T1000 (cell line): Measurements from ENCODE around the gene HIC2.
"Not testable (repeated sequence)": the region's sequence is repeated elsewhere in the genome, so short reads cannot be mapped to it uniquely, and the experiment has no call there.

ENCODE experiments used
- DNase-seq: peaks from one replicate; lab custom pipeline; 2025; ENCODE audit warnings: mixed read lengths; lab: John Stamatoyannopoulos, UW

HIC2 gene

GRCh38 chr22:21435998-21436810, 19.0 kb downstream of the HIC2 start:
- not testable (repeated sequence) for DNase-seq

GRCh38 chr22:21438013-21438412, 20.8 kb downstream of the HIC2 start:
- DNase-seq, result not testable (repeated sequence)

- not testable (repeated sequence) for DNase-seq
Measured at GRCh38 chr22:21440018-21440636, 23.0 kb downstream of the HIC2 start.

GRCh38 chr22:21440676-21441075, 23.5 kb downstream of the HIC2 start:
- not testable (repeated sequence) for DNase-seq

- not testable (repeated sequence) for DNase-seq
Measured at GRCh38 chr22:21441170-21441569, 24.0 kb downstream of the HIC2 start.

- DNase-seq, result not testable (repeated sequence)
Measured at GRCh38 chr22:21442123-21442522, 25.0 kb downstream of the HIC2 start.

- not testable (repeated sequence) for DNase-seq
Measured at GRCh38 chr22:21442646-21443045, 25.5 kb downstream of the HIC2 start.

GRCh38 chr22:21443057-21443734, 26.0 kb downstream of the HIC2 start:
- no peak for DNase-seq

GRCh38 chr22:21443735-21444421, 26.7 kb downstream of the HIC2 start:
- DNase-seq, result no peak

GRCh38 chr22:21444701-21445436, 27.7 kb downstream of the HIC2 start:
- DNase-seq, result no peak

- DNase-seq, result no peak
Measured at GRCh38 chr22:21445437-21446127, 28.4 kb downstream of the HIC2 start.

- no peak for DNase-seq
Measured at GRCh38 chr22:21446128-21446826, 29.1 kb downstream of the HIC2 start.

GRCh38 chr22:21446827-21447690, 29.9 kb downstream of the HIC2 start:
- no peak for DNase-seq

- DNase-seq, result no peak
Measured at GRCh38 chr22:21447694-21448402, 30.7 kb downstream of the HIC2 start.

- no peak for DNase-seq
Measured at GRCh38 chr22:21448627-21449416, 31.7 kb downstream of the HIC2 start.

- DNase-seq, result no peak
Measured at GRCh38 chr22:21449531-21450319, 32.6 kb downstream of the HIC2 start.

GRCh38 chr22:21450320-21450831, 33.2 kb downstream of the HIC2 start:
- no peak for DNase-seq
